ENCODE measurements around the gene C2orf76.

DNA sequence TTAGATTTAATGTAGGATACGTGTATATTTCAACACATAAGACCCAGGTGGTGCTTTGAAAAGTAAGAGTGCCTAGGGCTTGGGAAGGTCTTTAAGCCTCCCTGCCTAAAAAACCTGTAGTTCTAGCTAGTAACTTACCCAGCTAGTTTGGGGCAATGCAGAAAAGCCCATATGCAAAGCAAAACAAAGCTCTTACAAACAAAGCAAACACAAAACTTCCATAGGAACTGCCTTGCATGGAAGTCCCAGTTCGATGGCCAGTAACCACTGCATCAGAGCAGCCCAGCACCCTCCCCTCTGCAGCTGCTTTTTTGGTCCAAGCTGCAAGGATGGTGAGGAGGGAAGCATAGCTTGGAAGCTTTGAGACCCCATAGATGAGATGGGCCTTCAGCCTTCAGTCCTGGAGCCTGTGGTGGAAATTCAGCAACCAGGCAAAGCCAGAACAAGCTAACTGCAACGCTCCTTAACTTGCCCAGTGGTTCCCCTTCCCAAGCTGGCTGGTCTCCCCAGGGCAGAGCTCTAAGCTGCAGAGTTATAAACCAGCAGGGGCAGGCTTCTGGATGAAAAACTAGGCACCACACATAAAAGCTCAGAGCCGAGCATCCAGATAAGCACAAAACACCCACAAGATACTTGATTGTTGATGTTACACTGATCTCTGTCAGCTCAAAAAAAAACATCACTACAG is 16.2 kb downstream of the C2orf76 start:
- no peak for TF ChIP-seq POLR2A (IDR thresholded peaks at IDR 0.05)
- TF ChIP-seq, protein P1, sequence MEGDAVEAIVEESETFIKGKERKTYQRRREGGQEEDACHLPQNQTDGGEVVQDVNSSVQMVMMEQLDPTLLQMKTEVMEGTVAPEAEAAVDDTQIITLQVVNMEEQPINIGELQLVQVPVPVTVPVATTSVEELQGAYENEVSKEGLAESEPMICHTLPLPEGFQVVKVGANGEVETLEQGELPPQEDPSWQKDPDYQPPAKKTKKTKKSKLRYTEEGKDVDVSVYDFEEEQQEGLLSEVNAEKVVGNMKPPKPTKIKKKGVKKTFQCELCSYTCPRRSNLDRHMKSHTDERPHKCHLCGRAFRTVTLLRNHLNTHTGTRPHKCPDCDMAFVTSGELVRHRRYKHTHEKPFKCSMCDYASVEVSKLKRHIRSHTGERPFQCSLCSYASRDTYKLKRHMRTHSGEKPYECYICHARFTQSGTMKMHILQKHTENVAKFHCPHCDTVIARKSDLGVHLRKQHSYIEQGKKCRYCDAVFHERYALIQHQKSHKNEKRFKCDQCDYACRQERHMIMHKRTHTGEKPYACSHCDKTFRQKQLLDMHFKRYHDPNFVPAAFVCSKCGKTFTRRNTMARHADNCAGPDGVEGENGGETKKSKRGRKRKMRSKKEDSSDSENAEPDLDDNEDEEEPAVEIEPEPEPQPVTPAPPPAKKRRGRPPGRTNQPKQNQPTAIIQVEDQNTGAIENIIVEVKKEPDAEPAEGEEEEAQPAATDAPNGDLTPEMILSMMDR (IDR thresholded peaks at IDR 0.05): no peak

Data from uterus (tissue), 2 donors.